ENCODE results near the gene GPR4. TPM values are rescaled to one million over a fixed set of nuclear protein-coding genes. Genes with fewer than 3 reads are reported as not detected.
A peak's percentile ranks its signal among the peaks of the same experiment; 100 is the strongest.

Gene GPR4
- total RNA-seq, 1 experiment from 2014 or later: 0.07 TPM

DNA sequence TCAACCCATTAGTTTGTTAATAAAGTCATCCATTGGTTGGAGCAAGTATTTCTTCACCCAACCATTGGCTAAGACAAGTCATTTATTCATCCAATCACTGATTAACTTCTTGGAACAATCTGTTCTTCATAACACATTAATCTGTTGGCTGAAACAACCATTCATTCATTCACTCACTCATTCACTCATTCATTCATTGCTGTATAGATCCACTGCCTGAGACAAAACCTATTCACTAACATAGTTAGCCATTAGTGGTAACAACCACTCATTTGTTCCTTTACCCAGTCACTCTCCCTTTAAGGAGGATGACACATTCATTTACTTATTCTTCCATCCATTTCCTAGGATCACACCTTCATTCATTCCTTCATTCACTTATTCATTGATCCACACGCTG is 22.0 kb upstream of the GPR4 start:
- no peak overlapping the region for H3K18ac ChIP-seq (ENCODE audit: insufficient read length, low read depth, low read length)
- no peak overlapping the region for H2BK120ac ChIP-seq (ENCODE audit: low read depth, low read length, poor library complexity, severe bottlenecking)
- no peak overlapping the region for H2BK20ac ChIP-seq (ENCODE audit: low read depth, low read length, poor library complexity, severe bottlenecking)
- no peak overlapping the region for H3K27ac Mint-ChIP-seq
- H2BK12ac ChIP-seq (ENCODE audit: insufficient read length, low read depth, low read length): no peak overlapping the region
- peaks cover 5 to 47% (median 40%) of the 10 kb centered on the region in 3 experiments; a peak in 6 of 7 replicates for H3K36me3 Mint-ChIP-seq (ENCODE audit: insufficient read depth in 1 of 3, low read depth in 3 of 3)
- no peaks in the 10 kb centered on the region; a peak in 1 of 5 replicates for H3K9me3 Mint-ChIP-seq
- no peak overlapping the region for H3K27ac ChIP-seq (ENCODE audit: insufficient read length, low read depth, low read length)
- H3K56ac ChIP-seq (ENCODE audit: insufficient read length, low read depth, low read length): peak overlapping the region; percentile 27
- no CpG with 5 or more reads among the region's 1 CpG for WGBS (ENCODE audit: extremely low coverage, insufficient read length, low lambda C conversion rate)
- no peak overlapping the region for H2BK15ac ChIP-seq (ENCODE audit: low read depth, low read length)
- no peak overlapping the region for H2AFZ ChIP-seq (ENCODE audit: low read length)
- H3T11ph ChIP-seq (ENCODE audit: low read length): no peak overlapping the region
- H4K8ac ChIP-seq (replicated peaks; ENCODE audit: insufficient read length, low read depth, low read length): no peak overlapping the region
- H3K79me2 ChIP-seq (ENCODE audit: insufficient read depth, low read length): no peaks in the 10 kb centered on the region
- no peaks in the 10 kb centered on the region for H3K9me3 ChIP-seq (ENCODE audit: control insufficient read depth, low read depth, low read length)
- H3K9ac ChIP-seq (ENCODE audit: extremely low read depth, insufficient read length, low read length): no peak overlapping the region
- no peaks in the 10 kb centered on the region for H3K4me1 ChIP-seq (ENCODE audit: insufficient read depth, low read length)
- no peak for TF ChIP-seq CTCF (conservative IDR thresholded peaks at IDR 0.05)
- H4K5ac ChIP-seq (ENCODE audit: insufficient read length, low read depth, low read length): no peak overlapping the region
- H4K20me1 ChIP-seq (ENCODE audit: control insufficient read depth, insufficient read depth, insufficient read length): no peaks in the 10 kb centered on the region
- H3K4me3 Mint-ChIP-seq: no peak overlapping the region
- H3K4ac ChIP-seq (ENCODE audit: low read depth, low read length): no peak overlapping the region
- H4K91ac ChIP-seq (ENCODE audit: insufficient read length, low read depth, low read length): no peak overlapping the region
- DNase-seq: no peak
- no peaks in the 10 kb centered on the region for H3K23me2 ChIP-seq (ENCODE audit: insufficient read length, low read depth, low read length, poor library complexity, severe bottlenecking)
- H3K14ac ChIP-seq (ENCODE audit: insufficient read depth, low read length): no peak overlapping the region
- no peaks in the 10 kb centered on the region; the same call in 1 of the 2 replicates for H3K27me3 Mint-ChIP-seq (ENCODE audit: low read depth)
- H3K23ac ChIP-seq (ENCODE audit: insufficient read length, low read depth, low read length): no peak overlapping the region
- no peak overlapping the region for H2AK5ac ChIP-seq (ENCODE audit: insufficient read length, low read length)
- H3K4me2 ChIP-seq (ENCODE audit: insufficient read depth, insufficient read length, low read length): no peak overlapping the region
- H2BK5ac ChIP-seq (ENCODE audit: insufficient read length, low read length): no peak overlapping the region
- peaks cover 0 to 6% of the 10 kb centered on the region in 2 experiments; a peak in 1 of 4 replicates for H3K4me1 Mint-ChIP-seq
- H3K27me3 ChIP-seq (ENCODE audit: insufficient read depth, low read length): no peaks in the 10 kb centered on the region
- H3K79me1 ChIP-seq (ENCODE audit: insufficient read depth, low read depth, low read length, poor library complexity, severe bottlenecking): no peaks in the 10 kb centered on the region
